Omental fat pad (tissue), 4 donors: ENCODE data around the gene CHCHD6. TPM values are rescaled to one million over a fixed set of nuclear protein-coding genes. Genes with fewer than 3 reads are reported as not detected.

Source experiments
- ATAC-seq: fragments of 150-250 bp; one replicate; pipeline ENCODE4 v1.9.1; 2016; ENCODE audit warnings: mild to moderate bottlenecking, moderate library complexity; ENCODE audit not compliant: low FRiP score
- DNase-seq: peaks from one replicate; pipeline ENCODE4 v3.0.0-alpha.2; 2019; ENCODE audit warnings: low spot score
- total RNA-seq, 4 donors: library from RNA; depleted of rRNA; stranded (reverse); fragments of >200 nt; gene quantifications; one replicate each; pipeline ENCODE4 v1.1.0, GENCODE V29; 2016
- TF ChIP-seq, protein P1 (sequence below), 3 donors: fragments of 450-650 bp; IDR thresholded peaks; one replicate each; pipeline ENCODE4 v1.5.1; 2016 to 2017; ENCODE audit warnings: antibody characterized with exemption in 3 of 3, mild to moderate bottlenecking in 3 of 3, moderate library complexity in 2 of 3

The CHCHD6 gene
- total RNA-seq, 4 donors from 2014 or later, result 7.5 to 19.7 (median 11.5) TPM

- ATAC-seq (peak; percentile 58), DNase-seq (no peak)
- TF ChIP-seq, protein P1, sequence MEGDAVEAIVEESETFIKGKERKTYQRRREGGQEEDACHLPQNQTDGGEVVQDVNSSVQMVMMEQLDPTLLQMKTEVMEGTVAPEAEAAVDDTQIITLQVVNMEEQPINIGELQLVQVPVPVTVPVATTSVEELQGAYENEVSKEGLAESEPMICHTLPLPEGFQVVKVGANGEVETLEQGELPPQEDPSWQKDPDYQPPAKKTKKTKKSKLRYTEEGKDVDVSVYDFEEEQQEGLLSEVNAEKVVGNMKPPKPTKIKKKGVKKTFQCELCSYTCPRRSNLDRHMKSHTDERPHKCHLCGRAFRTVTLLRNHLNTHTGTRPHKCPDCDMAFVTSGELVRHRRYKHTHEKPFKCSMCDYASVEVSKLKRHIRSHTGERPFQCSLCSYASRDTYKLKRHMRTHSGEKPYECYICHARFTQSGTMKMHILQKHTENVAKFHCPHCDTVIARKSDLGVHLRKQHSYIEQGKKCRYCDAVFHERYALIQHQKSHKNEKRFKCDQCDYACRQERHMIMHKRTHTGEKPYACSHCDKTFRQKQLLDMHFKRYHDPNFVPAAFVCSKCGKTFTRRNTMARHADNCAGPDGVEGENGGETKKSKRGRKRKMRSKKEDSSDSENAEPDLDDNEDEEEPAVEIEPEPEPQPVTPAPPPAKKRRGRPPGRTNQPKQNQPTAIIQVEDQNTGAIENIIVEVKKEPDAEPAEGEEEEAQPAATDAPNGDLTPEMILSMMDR (IDR thresholded peaks at IDR 0.05), result no peak
Measured at GRCh38 chr3:126850370-126851085, 146.5 kb downstream of the CHCHD6 start.

DNA sequence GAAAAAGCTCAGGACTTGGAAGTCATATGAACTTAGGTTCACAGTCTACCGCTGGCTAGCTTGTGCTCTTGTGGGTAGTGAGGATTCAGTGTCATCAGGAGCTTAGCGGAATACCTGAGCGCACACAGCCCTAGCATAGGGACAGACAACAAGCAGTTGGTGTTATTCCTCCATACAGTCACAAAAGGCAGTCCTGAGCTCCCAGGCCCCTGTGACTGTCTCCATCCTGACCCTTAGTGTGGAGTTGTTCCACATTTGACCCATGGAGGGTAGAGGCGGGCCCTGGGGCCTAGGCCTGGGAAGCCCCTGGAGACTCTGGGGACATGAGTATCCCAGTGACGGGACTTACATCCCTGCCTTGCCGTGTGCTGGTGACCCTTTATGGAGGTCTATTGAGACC is 147.3 kb downstream of the CHCHD6 start:
- ATAC-seq (no peak), DNase-seq (no peak)
- TF ChIP-seq, protein P1 (IDR thresholded peaks at IDR 0.05), result no peak

DNA sequence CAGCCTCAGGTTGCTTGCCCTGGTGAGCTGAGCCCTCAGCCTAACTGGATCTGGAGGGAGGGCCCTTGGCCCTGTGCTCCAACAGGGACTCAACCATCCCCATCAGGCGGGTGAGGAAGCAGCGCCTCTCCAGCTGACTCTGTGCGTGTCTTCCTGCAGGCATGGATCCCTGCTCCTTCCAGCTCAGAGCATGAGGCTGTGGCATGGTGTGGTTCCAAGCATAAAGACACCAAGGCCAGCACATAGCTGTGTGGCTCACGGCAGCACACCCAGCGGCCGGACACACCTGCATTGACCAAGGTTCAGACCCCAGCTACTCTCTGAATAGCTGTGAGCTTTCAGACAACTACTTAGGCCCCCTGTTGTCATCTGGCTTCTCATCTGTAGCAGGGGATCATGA is 147.9 kb downstream of the CHCHD6 start:
- ATAC-seq (no peak), DNase-seq (no peak)
- TF ChIP-seq, protein P1 (IDR thresholded peaks at IDR 0.05), result no peak

GRCh38 chr3:126852511-126852910 is 148.5 kb downstream of the CHCHD6 start:
- TF ChIP-seq, protein P1 (IDR thresholded peaks at IDR 0.05), result no peak
- ATAC-seq, result no peak
- DNase-seq, result no peak

DNA sequence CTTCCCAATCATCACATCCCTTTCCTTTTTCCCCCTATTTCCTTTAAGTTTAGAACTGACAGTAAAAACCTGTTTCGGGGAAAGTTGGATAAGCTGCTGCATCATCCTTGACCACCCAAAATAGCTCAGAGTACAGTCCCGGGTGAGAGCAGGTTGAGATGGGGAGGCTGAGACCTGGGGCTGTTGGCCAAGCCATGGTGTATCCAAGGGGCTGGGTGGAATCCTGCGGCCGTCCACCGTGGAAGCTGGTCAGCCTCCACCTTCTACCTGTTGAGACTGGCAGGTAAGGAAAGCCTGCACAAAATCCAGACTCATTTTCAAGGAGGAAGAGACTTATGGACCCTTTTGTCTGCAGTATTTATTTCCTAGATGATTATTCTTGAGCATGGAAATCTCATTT is 150.6 kb downstream of the CHCHD6 start:
- TF ChIP-seq, protein P1 (IDR thresholded peaks at IDR 0.05), result no peak
- no peak for ATAC-seq
- DNase-seq, result no peak

DNA sequence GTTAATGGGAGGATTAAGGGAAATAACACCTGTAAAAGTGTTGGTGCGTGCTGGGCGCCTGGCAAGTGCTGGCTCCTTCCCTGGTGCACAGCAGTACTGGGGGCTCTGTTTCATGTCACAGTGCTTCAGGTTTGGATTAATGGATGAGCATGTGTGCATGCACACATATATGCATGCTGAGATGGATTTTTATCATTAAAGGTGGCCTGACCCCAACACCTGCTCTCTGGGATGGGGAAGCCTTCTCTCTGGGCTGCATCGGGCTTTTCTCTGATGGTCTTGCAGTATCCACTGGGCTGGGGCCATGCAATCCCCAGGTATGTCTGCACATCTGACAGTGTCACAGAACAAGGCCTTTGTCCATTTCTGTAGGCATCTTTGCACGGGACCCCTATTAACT is 151.3 kb downstream of the CHCHD6 start:
- ATAC-seq (no peak), DNase-seq (no peak)
- TF ChIP-seq, protein P1 (IDR thresholded peaks at IDR 0.05), result no peak

DNA sequence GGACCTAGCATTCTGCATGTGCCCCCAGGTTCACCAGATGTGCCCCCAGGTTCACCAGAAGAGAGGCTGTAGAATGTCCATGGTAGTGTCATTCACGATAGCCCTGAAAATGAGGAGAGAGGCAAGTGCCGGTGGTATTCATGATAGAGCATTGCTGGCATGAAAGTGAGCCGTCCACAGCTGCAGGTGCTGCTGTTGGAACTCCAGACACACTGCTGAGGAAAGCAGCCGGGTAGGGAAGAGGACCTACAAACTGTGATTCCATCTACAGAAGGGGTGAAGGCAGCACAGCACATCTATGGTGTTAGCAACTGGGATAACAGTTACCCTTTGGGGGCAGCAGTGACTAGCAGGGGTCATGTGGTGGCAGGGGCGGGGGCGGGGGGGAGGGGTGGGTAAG is 153.9 kb downstream of the CHCHD6 start:
- DNase-seq (no peak), ATAC-seq (no peak)
- TF ChIP-seq, protein P1 (IDR thresholded peaks at IDR 0.05), result no peak
